Tibial nerve (tissue), 4 donors: ENCODE data around the gene DCAF4.

ENCODE experiments used
- EP300 ChIP-seq, 2 donors: sonication (generic); formaldehyde crosslinking; IDR thresholded peaks; one replicate each; pipeline ENCODE4 v1.6.1; 2017; ENCODE audit warnings: antibody characterized with exemption in 2 of 2, mild to moderate bottlenecking in 1 of 2
- POLR2A ChIP-seq, 2 donors: fragments of 450-650 bp; IDR thresholded peaks; one replicate each; pipeline ENCODE4 v1.6.1; 2017; ENCODE audit warnings: antibody characterized with exemption in 2 of 2, mild to moderate bottlenecking in 2 of 2, moderate library complexity in 2 of 2
- TF ChIP-seq, protein P1 (sequence below), 5 experiments: fragments of 200-600 bp in 3 of 5; fragments of 450-650 bp in 2 of 5; sonication (generic) in 3 of 5; IDR thresholded peaks; one replicate each; pipeline ENCODE4 v1.5.1; 2016 to 2019; ENCODE audit warnings: antibody characterized with exemption in 5 of 5, mild to moderate bottlenecking in 3 of 5, moderate library complexity in 2 of 5

DNA sequence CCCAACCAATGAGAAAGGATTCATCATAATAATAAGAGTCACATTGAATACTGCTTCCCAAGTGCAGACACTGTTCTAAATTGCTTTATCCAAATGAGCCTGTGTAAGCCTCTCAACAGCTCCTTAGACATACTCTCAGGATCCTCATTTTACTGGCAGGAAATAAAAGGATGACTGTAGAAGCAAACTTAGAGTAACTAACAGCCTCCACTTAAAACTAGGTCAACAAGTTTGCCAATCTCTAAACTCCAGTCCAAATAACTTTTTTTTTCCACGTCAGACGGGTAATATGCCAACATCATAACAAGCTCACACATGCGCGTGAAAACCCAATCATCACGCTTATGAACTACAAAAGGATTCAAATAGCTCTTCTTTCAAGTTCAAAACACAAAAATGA, 17.1 kb upstream of the DCAF4 start:
- TF ChIP-seq, protein P1, sequence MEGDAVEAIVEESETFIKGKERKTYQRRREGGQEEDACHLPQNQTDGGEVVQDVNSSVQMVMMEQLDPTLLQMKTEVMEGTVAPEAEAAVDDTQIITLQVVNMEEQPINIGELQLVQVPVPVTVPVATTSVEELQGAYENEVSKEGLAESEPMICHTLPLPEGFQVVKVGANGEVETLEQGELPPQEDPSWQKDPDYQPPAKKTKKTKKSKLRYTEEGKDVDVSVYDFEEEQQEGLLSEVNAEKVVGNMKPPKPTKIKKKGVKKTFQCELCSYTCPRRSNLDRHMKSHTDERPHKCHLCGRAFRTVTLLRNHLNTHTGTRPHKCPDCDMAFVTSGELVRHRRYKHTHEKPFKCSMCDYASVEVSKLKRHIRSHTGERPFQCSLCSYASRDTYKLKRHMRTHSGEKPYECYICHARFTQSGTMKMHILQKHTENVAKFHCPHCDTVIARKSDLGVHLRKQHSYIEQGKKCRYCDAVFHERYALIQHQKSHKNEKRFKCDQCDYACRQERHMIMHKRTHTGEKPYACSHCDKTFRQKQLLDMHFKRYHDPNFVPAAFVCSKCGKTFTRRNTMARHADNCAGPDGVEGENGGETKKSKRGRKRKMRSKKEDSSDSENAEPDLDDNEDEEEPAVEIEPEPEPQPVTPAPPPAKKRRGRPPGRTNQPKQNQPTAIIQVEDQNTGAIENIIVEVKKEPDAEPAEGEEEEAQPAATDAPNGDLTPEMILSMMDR (IDR thresholded peaks at IDR 0.05): no peak
- TF ChIP-seq EP300 (IDR thresholded peaks at IDR 0.05) (no peak), POLR2A (IDR thresholded peaks at IDR 0.05) (no peak)
